IMR-90 (cell line): ENCODE data around the gene MCF2L2. TPM values are rescaled to one million over a fixed set of nuclear protein-coding genes. Genes with fewer than 3 reads are reported as not detected.

Experiments
- ATAC-seq: fragments of 200-7000 bp; cut with Tn5 transposase; 2 replicates; pipeline ENCODE4 v1.9.1; 2020; ENCODE audit warnings: low read depth, mild to moderate bottlenecking, moderate library complexity
- BruUV-seq: library from RNA; stranded (reverse); fragments of 400-500 nt; replicated peaks from 2 replicates; lab custom pipeline; 2021; lab: Mats Ljungman, UMichigan
- CTCF ChIA-PET: fragments of 300-600 bp; formaldehyde crosslinking; extraction: SDS; loops from one replicate; lab custom pipeline; 2021; ENCODE audit warnings: antibody characterized with exemption; lab: Yijun Ruan, JAX
- POLR2A ChIA-PET: fragments of 300-600 bp; sonication (Branson Sonifier 250); formaldehyde crosslinking; loops from one replicate; lab custom pipeline; 2022; ENCODE audit warnings: antibody characterized with exemption; ENCODE audit not compliant: unreplicated experiment; lab: Charles Lee
- DNase-seq: peaks from one replicate; pipeline ENCODE4 v3.0.0; 2013
- H2AFZ ChIP-seq: replicated peaks from 2 replicates; pipeline ENCODE3; 2013; ENCODE audit warnings: low read length, mild to moderate bottlenecking; ENCODE audit not compliant: poor library complexity
- H2AK5ac ChIP-seq: 2 replicates; pipeline ENCODE4 v1.6.1; 2013; ENCODE audit warnings: low read depth, low read length, inconsistent platforms
- H2AK9ac ChIP-seq: replicated peaks from 2 replicates; pipeline ENCODE3; 2013; ENCODE audit warnings: mild to moderate bottlenecking, low read depth, low read length, moderate library complexity; ENCODE audit not compliant: poor library complexity
- H2BK120ac ChIP-seq: 2 replicates; pipeline ENCODE4 v1.6.1; 2013; ENCODE audit warnings: low read depth, low read length, inconsistent platforms
- H2BK15ac ChIP-seq: 3 replicates; pipeline ENCODE4 v1.6.1; 2013; ENCODE audit warnings: low read depth, low read length, inconsistent platforms
- H2BK20ac ChIP-seq: 2 replicates; pipeline ENCODE4 v1.6.1; 2013; ENCODE audit warnings: low read depth, mild to moderate bottlenecking, inconsistent platforms, low read length, moderate library complexity
- H2BK5ac ChIP-seq: 2 replicates; pipeline ENCODE4 v1.6.1; 2013; ENCODE audit warnings: mild to moderate bottlenecking, low read depth, low read length, inconsistent platforms; ENCODE audit not compliant: poor library complexity, severe bottlenecking
- H3K14ac ChIP-seq: replicated peaks from 2 replicates; pipeline ENCODE4 v1.6.1; 2013; ENCODE audit warnings: low read depth, low read length, inconsistent platforms
- H3K18ac ChIP-seq: 2 replicates; pipeline ENCODE4 v1.6.1; 2013; ENCODE audit warnings: low read depth, low read length, control low read depth
- H3K23ac ChIP-seq: 2 replicates; pipeline ENCODE4 v1.6.1; 2013; ENCODE audit warnings: low read depth, low read length, inconsistent platforms
- H3K27ac ChIP-seq: 2 replicates; pipeline ENCODE4 v1.5.1; 2013; ENCODE audit warnings: mild to moderate bottlenecking, control low read depth, low read length; ENCODE audit not compliant: insufficient read depth
- H3K27me3 ChIP-seq: 2 replicates; pipeline ENCODE4 v1.6.1; 2013; ENCODE audit warnings: low read length; ENCODE audit not compliant: control insufficient read depth, insufficient read depth
- H3K36me3 ChIP-seq: 2 replicates; pipeline ENCODE4 v1.6.1; 2013; ENCODE audit warnings: low read length, mixed read lengths; ENCODE audit not compliant: control insufficient read depth, insufficient read depth
- H3K4ac ChIP-seq: 2 replicates; pipeline ENCODE4 v1.6.1; 2013; ENCODE audit warnings: low read depth, low read length, inconsistent platforms
- H3K4me1 ChIP-seq: 2 replicates; pipeline ENCODE4 v1.6.1; 2013; ENCODE audit warnings: low read length, mixed read lengths; ENCODE audit not compliant: control insufficient read depth, insufficient read depth
- H3K4me2 ChIP-seq: 2 replicates; pipeline ENCODE4 v1.6.1; 2013; ENCODE audit warnings: low read depth, mild to moderate bottlenecking, control low read depth, low read length, moderate library complexity
- H3K4me3 ChIP-seq: 2 replicates; pipeline ENCODE4 v1.5.1; 2013; ENCODE audit warnings: low read depth, mild to moderate bottlenecking, control low read depth, low read length, moderate library complexity; ENCODE audit not compliant: insufficient read depth
- H3K56ac ChIP-seq: 2 replicates; pipeline ENCODE4 v1.6.1; 2013; ENCODE audit warnings: low read length, inconsistent platforms; ENCODE audit not compliant: insufficient read depth; ENCODE audit errors: extremely low read depth
- H3K79me1 ChIP-seq, 2 experiments: 2 replicates each; pipeline ENCODE4 v1.6.1; 2013; ENCODE audit warnings: low read length in 2 of 2, inconsistent platforms in 1 of 2, low read depth in 1 of 2
- H3K9ac ChIP-seq: 2 replicates; pipeline ENCODE4 v1.6.1; 2013; ENCODE audit warnings: low read depth, low read length, control low read depth
- H3K9me1 ChIP-seq: 2 replicates; pipeline ENCODE4 v1.6.1; 2013; ENCODE audit warnings: low read length, inconsistent platforms; ENCODE audit not compliant: insufficient read depth
- H3K9me3 ChIP-seq: 2 replicates; pipeline ENCODE4 v1.6.1; 2013; ENCODE audit warnings: low read length; ENCODE audit not compliant: control insufficient read depth, insufficient read depth
- H4K20me1 ChIP-seq: 2 replicates; pipeline ENCODE4 v1.6.1; 2013; ENCODE audit warnings: low read length, inconsistent platforms; ENCODE audit not compliant: insufficient read depth
- H4K5ac ChIP-seq: 2 replicates; pipeline ENCODE4 v1.6.1; 2013; ENCODE audit warnings: mild to moderate bottlenecking, low read depth, low read length, control low read depth
- H4K8ac ChIP-seq, 2 experiments: 2 replicates each; pipeline ENCODE4 v1.6.1; 2013; ENCODE audit warnings: low read depth in 2 of 2, low read length in 2 of 2, control low read depth in 1 of 2, inconsistent platforms in 1 of 2
- H4K91ac ChIP-seq: 2 replicates; pipeline ENCODE4 v1.6.1; 2013; ENCODE audit warnings: low read depth, low read length, inconsistent platforms; ENCODE audit not compliant: insufficient read depth
- BHLHE40 ChIP-seq: fragments of 150-350 bp; IDR thresholded peaks from 2 replicates; pipeline ENCODE4 v1.6.1; 2016; ENCODE audit warnings: mild to moderate bottlenecking, low read depth, low read length
- CEBPB ChIP-seq: IDR thresholded peaks from 2 replicates; pipeline ENCODE4 v1.6.1; 2012; ENCODE audit warnings: low read depth, low read length, improper control_type of control experiment
- CHD1 ChIP-seq: IDR thresholded peaks from 2 replicates; pipeline ENCODE4 v1.6.1; 2012; ENCODE audit warnings: low read depth, low read length, improper control_type of control experiment
- CTCF ChIP-seq: conservative IDR thresholded peaks from 2 replicates; pipeline ENCODE4 v1.5.1; 2012; ENCODE audit warnings: mild to moderate bottlenecking, low read depth, low read length, improper control_type of control experiment
- ELK1 ChIP-seq: fragments of 150-350 bp; IDR thresholded peaks from 2 replicates; pipeline ENCODE4 v1.6.1; 2016; ENCODE audit warnings: low read depth, mild to moderate bottlenecking, low read length, moderate library complexity, borderline replicate concordance
- FOS ChIP-seq: fragments of 150-350 bp; IDR thresholded peaks from 2 replicates; pipeline ENCODE4 v1.6.1; 2016; ENCODE audit warnings: low read depth, low read length
- MAFK ChIP-seq: IDR thresholded peaks from 2 replicates; pipeline ENCODE4 v1.6.1; 2012; ENCODE audit warnings: low read depth, low read length, improper control_type of control experiment
- MAZ ChIP-seq: IDR thresholded peaks from 2 replicates; pipeline ENCODE4 v1.6.1; 2012; ENCODE audit warnings: low read depth, mild to moderate bottlenecking, low read length, improper control_type of control experiment, moderate library complexity, borderline replicate concordance
- MXI1 ChIP-seq: IDR thresholded peaks from 2 replicates; pipeline ENCODE4 v1.6.1; 2012; ENCODE audit warnings: low read depth, mild to moderate bottlenecking, low read length, moderate library complexity, borderline replicate concordance
- NFE2L2 ChIP-seq: fragments of 150-350 bp; IDR thresholded peaks from 2 replicates; pipeline ENCODE4 v1.6.1; 2016; ENCODE audit warnings: low read depth, mild to moderate bottlenecking, low read length
- POLR2A ChIP-seq: IDR thresholded peaks from 2 replicates; pipeline ENCODE4 v1.6.1; 2012; ENCODE audit warnings: mild to moderate bottlenecking, low read depth, low read length
- RAD21 ChIP-seq: IDR thresholded peaks from 2 replicates; pipeline ENCODE4 v1.6.1; 2012; ENCODE audit warnings: low read length, improper control_type of control experiment
- RCOR1 ChIP-seq: IDR thresholded peaks from 2 replicates; pipeline ENCODE4 v1.6.1; 2012; ENCODE audit warnings: mild to moderate bottlenecking, low read length, improper control_type of control experiment; ENCODE audit not compliant: insufficient replicate concordance
- RFX5 ChIP-seq: IDR thresholded peaks from 2 replicates; pipeline ENCODE4 v1.8.0; 2012; ENCODE audit warnings: low read depth, mild to moderate bottlenecking, low read length, moderate library complexity
- SMC3 ChIP-seq: fragments of 150-350 bp; IDR thresholded peaks from 2 replicates; pipeline ENCODE4 v1.6.1; 2016; ENCODE audit warnings: low read depth, mild to moderate bottlenecking, antibody characterized with exemption, low read length, moderate library complexity
- USF2 ChIP-seq: fragments of 150-350 bp; IDR thresholded peaks from 2 replicates; pipeline ENCODE4 v1.6.1; 2017; ENCODE audit warnings: mild to moderate bottlenecking, antibody characterized with exemption, low read length, low read depth
- WGBS, 2 experiments: methylation state at CpG; one replicate each; pipeline versions ENCODE4 v1.1.5 to v1.1.7; 2013; ENCODE audit warnings: missing lambda C conversion rate in 2 of 2; ENCODE audit not compliant: insufficient read length in 1 of 2; ENCODE audit errors: extremely low coverage in 2 of 2; 5-methylcytosine and 5-hydroxymethylcytosine counted together
- dilution Hi-C: fragments of 300-500 bp; cut with HindIII; formaldehyde crosslinking; loops from one replicate; pipeline ENCODE4 v1.14.3; 2018; ENCODE audit warnings: low sequenced_read_pairs; ENCODE audit not compliant: unreplicated experiment
- in situ Hi-C: fragments of 300-500 bp; cut with MboI; formaldehyde crosslinking; loops from 3 replicates; pipeline ENCODE4 v1.14.3; 2019; ENCODE audit warnings: low sequenced_read_pairs, inconsistent platforms, mixed read lengths
- intact Hi-C: fragments of 100-400 bp; cut with micrococcal nuclease; formaldehyde crosslinking; loops from 2 replicates; pipeline ENCODE4 v1.10.0; 2022
- polyA plus RNA-seq, 3 experiments: library from polyadenylated mRNA; depleted of rRNA; stranded (reverse); fragments of >200 nt; gene quantifications; 2 replicates each; pipeline ENCODE4 v1.2.3, GENCODE V29; 2012; ENCODE audit warnings: low replicate concordance in 1 of 3
- total RNA-seq: library from RNA; depleted of rRNA; stranded (reverse); fragments of >200 nt; gene quantifications from 2 replicates; pipeline ENCODE4 v1.2.3, GENCODE V29; 2012

Gene MCF2L2
- total and polyA plus RNA-seq, 2 of the 4 experiments (the other 2 are of a cell fraction): under 0.01 TPM; not detected in 1

- Histone ChIP-seq H3K4me2 (no peak overlapping the region), H3K9me1 (peaks cover 3% of the 10 kb centered on the region; the same call in 1 of the 2 replicates), H3K27ac (no peak overlapping the region), H3K9me3 (no peaks in the 10 kb centered on the region), H3K9ac (no peak overlapping the region), H4K5ac (no peak overlapping the region), H3K4me1 (peaks cover 4% of the 10 kb centered on the region), H3K23ac (no peak overlapping the region), H3K4me3 (no peak overlapping the region), H4K91ac (no peak overlapping the region), H3K18ac (no peak overlapping the region), H4K20me1 (no peaks in the 10 kb centered on the region), H3K79me1 (no peaks in the 10 kb centered on the region), H3K36me3 (no peaks in the 10 kb centered on the region), H3K56ac (no peak overlapping the region), H3K27me3 (no peaks in the 10 kb centered on the region), H2AK5ac (no peak overlapping the region), H2AK9ac (no peak overlapping the region), H2BK5ac (no peak overlapping the region), H2BK120ac (no peak overlapping the region), H3K4ac (no peak overlapping the region), H2BK20ac (no peak overlapping the region), H2BK15ac (no peak overlapping the region), H2AFZ (no peak overlapping the region), H4K8ac (no peak overlapping the region), H3K14ac (no peak overlapping the region)
- BruUV-seq: no TSS peak
- no peak for ATAC-seq
- dilution Hi-C loops (no loop called here), intact Hi-C loops (no loop called here), in situ Hi-C loops (no loop called here)
- no peak for DNase-seq
- ChIA-PET CTCF (interaction anchor here (1.0 kb wide), 1 partner anchor 99 kb away, joined by 5 read pairs; no protein-coding TSS in a partner anchor), POLR2A (no interaction called here)
- TF ChIP-seq CHD1 (no peak), MAZ (no peak), CEBPB (no peak), SMC3 (no peak), FOS (no peak), USF2 (no peak), ELK1 (no peak), RAD21 (no peak), POLR2A (no peak), MXI1 (no peak), CTCF (no peak), NFE2L2 (no peak), RCOR1 (no peak), RFX5 (no peak), MAFK (no peak), BHLHE40 (no peak)
- WGBS, 2 experiments: no CpG with 5 or more reads among the region's 3 CpGs
These were observed 143.8 kb downstream of the MCF2L2 start for GRCh38 chr3:183284570-183284969.
